Skin epidermis (tissue), 12 donors: ENCODE results near the gene MSI2.
A peak's percentile ranks its signal among the peaks of the same experiment; 100 is the strongest.

ENCODE experiments used
- H3K27ac ChIP-seq, 21 experiments: fragments of 200-600 bp; sonication (generic) in 11 of 21; one replicate each; pipeline ENCODE4 v1.5.0; 2020; ENCODE audit warnings: mild to moderate bottlenecking in 3 of 21, inconsistent platforms in 2 of 21, moderate library complexity in 2 of 21
- H3K4me3 ChIP-seq, 7 experiments: fragments of 200-600 bp; sonication (generic) in 2 of 7; one replicate each; pipeline ENCODE4 v1.5.0; 2020; ENCODE audit warnings: inconsistent platforms in 2 of 7, mild to moderate bottlenecking in 2 of 7, moderate library complexity in 1 of 7

MSI2 gene

GRCh38 chr17:57624386-57624785 is 368.1 kb downstream of the MSI2 start:
- H3K27ac ChIP-seq: peak overlapping the region in 1 of 21 experiments; percentile 4
- H3K4me3 ChIP-seq: no peak overlapping the region

- H3K4me3 ChIP-seq: no peak overlapping the region
- H3K27ac ChIP-seq: peak overlapping the region in 1 of 21 experiments; percentile 3
These were observed 369.2 kb downstream of the MSI2 start for GRCh38 chr17:57625511-57625910.

- Histone ChIP-seq H3K4me3 (no peak overlapping the region), H3K27ac (no peak overlapping the region)
These were observed 369.6 kb downstream of the MSI2 start for GRCh38 chr17:57625957-57626356.

- Histone ChIP-seq H3K27ac (no peak overlapping the region), H3K4me3 (no peak overlapping the region)
These were observed 370.3 kb downstream of the MSI2 start for GRCh38 chr17:57626520-57627210.

- H3K27ac ChIP-seq: no peak overlapping the region
These were observed 371.3 kb downstream of the MSI2 start for GRCh38 chr17:57627591-57627990.

GRCh38 chr17:57628421-57628820 is 372.1 kb downstream of the MSI2 start:
- Histone ChIP-seq H3K4me3 (no peak overlapping the region), H3K27ac (peak overlapping the region in 3 of 21 experiments; percentile 33 to 63 (median 41))

More at GRCh38 chr17:57627591-57627990, 371.3 kb downstream of the MSI2 start:
- H3K4me3 ChIP-seq: no peak overlapping the region

GRCh38 chr17:57629470-57629869 is 373.1 kb downstream of the MSI2 start:
- peak overlapping the region in 1 of 21 experiments; percentile 63 for H3K27ac ChIP-seq

GRCh38 chr17:57629886-57630285 is 373.6 kb downstream of the MSI2 start:
- peak overlapping the region in 1 of 21 experiments; percentile 63 for H3K27ac ChIP-seq
- H3K4me3 ChIP-seq: no peak overlapping the region

More at GRCh38 chr17:57629470-57629869, 373.1 kb downstream of the MSI2 start:
- H3K4me3 ChIP-seq: no peak overlapping the region

- Histone ChIP-seq H3K27ac (peak overlapping the region in 1 of 21 experiments; percentile 58), H3K4me3 (no peak overlapping the region)
These were observed 374.4 kb downstream of the MSI2 start for GRCh38 chr17:57630736-57631135.

- no peak overlapping the region for H3K4me3 ChIP-seq
- H3K27ac ChIP-seq: peak overlapping the region in 1 of 21 experiments; percentile 58
These were observed 375.5 kb downstream of the MSI2 start for GRCh38 chr17:57631871-57632270.

GRCh38 chr17:57632294-57632693 is 376.0 kb downstream of the MSI2 start:
- Histone ChIP-seq H3K4me3 (no peak overlapping the region), H3K27ac (peak overlapping the region in 1 of 21 experiments; percentile 58)

- no peak overlapping the region for H3K4me3 ChIP-seq
- H3K27ac ChIP-seq: no peak overlapping the region
These were observed 376.9 kb downstream of the MSI2 start for GRCh38 chr17:57633236-57633635.

- H3K4me3 ChIP-seq: no peak overlapping the region
- peak overlapping the region in 1 of 21 experiments; percentile 64 for H3K27ac ChIP-seq
These were observed 378.6 kb downstream of the MSI2 start for GRCh38 chr17:57634713-57635465.

GRCh38 chr17:57636274-57636673 is 380.0 kb downstream of the MSI2 start:
- Histone ChIP-seq H3K4me3 (no peak overlapping the region), H3K27ac (peak overlapping the region in 9 of 21 experiments; percentile 8 to 70 (median 37))

GRCh38 chr17:57636985-57637665 is 380.8 kb downstream of the MSI2 start:
- Histone ChIP-seq H3K27ac (peak overlapping the region in 10 of 21 experiments; percentile 8 to 70 (median 39)), H3K4me3 (no peak overlapping the region)

GRCh38 chr17:57637666-57638010 is 381.3 kb downstream of the MSI2 start:
- H3K4me3 ChIP-seq: no peak overlapping the region
- H3K27ac ChIP-seq: peak overlapping the region in 5 of 21 experiments; percentile 14 to 70 (median 42)

GRCh38 chr17:57638284-57638683 is 382.0 kb downstream of the MSI2 start:
- no peak overlapping the region for H3K4me3 ChIP-seq
- peak overlapping the region in 1 of 21 experiments; percentile 42 for H3K27ac ChIP-seq

- no peak overlapping the region for H3K4me3 ChIP-seq
- H3K27ac ChIP-seq: no peak overlapping the region
These were observed 383.1 kb downstream of the MSI2 start for GRCh38 chr17:57639381-57639780.

- Histone ChIP-seq H3K27ac (no peak overlapping the region), H3K4me3 (no peak overlapping the region)
These were observed 383.8 kb downstream of the MSI2 start for GRCh38 chr17:57640079-57640478.

- Histone ChIP-seq H3K27ac (no peak overlapping the region), H3K4me3 (no peak overlapping the region)
These were observed 385.4 kb downstream of the MSI2 start for GRCh38 chr17:57641761-57642160.
